Right lobe of liver (tissue), 4 donors: ENCODE results near the gene SIGMAR1.

Experiments
- POLR2A ChIP-seq: fragments of 450-650 bp; IDR thresholded peaks from one replicate; pipeline ENCODE4 v1.6.1; 2017; ENCODE audit warnings: antibody characterized with exemption, mild to moderate bottlenecking
- TF ChIP-seq, protein P1 (sequence below), 4 donors: fragments of 200-600 bp in 3 of 4; fragments of 450-650 bp in 1 of 4; IDR thresholded peaks; one replicate each; pipeline versions ENCODE4 v1.5.1 to v1.8.0; 2016 to 2022; ENCODE audit warnings: antibody characterized with exemption in 4 of 4, mild to moderate bottlenecking in 2 of 4
- donor health status: DM: no; HTN: no; CAD: no.
- donor health status: DM: no; HTN: no; CAD: no.
- donor health status: DM: no; HTN: yes; CAD: no.

DNA sequence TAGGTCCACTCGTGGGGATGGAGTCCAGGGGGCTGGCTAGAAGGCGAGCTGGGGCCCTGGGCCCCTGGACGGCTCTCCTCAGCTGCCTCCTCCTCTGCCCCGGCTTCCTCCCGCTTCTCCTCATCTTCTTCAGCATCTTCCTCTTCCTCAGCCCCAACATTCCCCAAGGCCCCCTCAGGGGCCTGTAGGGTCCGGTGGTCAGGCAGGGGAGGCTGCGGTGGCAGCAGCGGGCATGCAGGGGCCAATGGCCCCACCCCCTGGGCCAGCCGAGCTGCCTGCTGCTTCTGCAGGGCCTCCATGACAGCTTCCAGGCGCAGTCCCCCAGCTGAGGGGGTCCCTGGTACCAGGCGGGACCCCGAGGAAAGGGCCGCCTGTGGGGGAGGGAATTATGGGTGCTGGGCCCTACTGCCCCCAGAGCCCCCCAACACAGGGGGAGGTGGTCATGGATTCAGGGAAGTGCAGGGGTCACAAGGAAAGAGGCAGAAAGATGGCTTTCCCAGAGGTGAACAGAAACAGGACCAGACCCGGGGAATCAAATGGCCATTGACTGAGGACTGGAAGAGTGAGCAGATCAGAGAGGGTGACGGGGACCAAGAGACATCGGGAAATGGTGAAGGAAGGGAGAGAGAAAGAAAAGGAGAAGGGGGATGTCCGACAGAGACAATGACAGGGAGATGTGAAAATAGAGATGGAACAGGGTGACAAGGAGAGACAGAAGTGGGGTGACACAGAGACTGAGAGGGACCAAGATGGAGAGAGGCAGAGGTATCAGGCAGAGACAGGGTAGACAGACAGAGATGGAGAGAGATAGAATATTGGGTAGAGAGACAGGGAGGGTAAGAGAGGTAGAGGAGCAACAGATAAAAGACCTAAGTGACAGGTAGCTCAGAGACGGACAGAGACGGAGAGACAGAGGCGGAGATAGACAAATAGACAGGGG lies 9.6 kb downstream of the SIGMAR1 start:
- TF ChIP-seq, protein P1, sequence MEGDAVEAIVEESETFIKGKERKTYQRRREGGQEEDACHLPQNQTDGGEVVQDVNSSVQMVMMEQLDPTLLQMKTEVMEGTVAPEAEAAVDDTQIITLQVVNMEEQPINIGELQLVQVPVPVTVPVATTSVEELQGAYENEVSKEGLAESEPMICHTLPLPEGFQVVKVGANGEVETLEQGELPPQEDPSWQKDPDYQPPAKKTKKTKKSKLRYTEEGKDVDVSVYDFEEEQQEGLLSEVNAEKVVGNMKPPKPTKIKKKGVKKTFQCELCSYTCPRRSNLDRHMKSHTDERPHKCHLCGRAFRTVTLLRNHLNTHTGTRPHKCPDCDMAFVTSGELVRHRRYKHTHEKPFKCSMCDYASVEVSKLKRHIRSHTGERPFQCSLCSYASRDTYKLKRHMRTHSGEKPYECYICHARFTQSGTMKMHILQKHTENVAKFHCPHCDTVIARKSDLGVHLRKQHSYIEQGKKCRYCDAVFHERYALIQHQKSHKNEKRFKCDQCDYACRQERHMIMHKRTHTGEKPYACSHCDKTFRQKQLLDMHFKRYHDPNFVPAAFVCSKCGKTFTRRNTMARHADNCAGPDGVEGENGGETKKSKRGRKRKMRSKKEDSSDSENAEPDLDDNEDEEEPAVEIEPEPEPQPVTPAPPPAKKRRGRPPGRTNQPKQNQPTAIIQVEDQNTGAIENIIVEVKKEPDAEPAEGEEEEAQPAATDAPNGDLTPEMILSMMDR (IDR thresholded peaks at IDR 0.05): no peak
- TF ChIP-seq POLR2A: no peak
